CD4-positive, alpha-beta T cell treated with Interleukin-1 beta for 1 hour (primary cell): ENCODE results near the gene TTLL4.

ENCODE experiments used
- DNase-seq, 2 donors: peaks; one replicate each; pipeline ENCODE4 v3.0.0-alpha.2; 2020 to 2022

Gene TTLL4

DNA sequence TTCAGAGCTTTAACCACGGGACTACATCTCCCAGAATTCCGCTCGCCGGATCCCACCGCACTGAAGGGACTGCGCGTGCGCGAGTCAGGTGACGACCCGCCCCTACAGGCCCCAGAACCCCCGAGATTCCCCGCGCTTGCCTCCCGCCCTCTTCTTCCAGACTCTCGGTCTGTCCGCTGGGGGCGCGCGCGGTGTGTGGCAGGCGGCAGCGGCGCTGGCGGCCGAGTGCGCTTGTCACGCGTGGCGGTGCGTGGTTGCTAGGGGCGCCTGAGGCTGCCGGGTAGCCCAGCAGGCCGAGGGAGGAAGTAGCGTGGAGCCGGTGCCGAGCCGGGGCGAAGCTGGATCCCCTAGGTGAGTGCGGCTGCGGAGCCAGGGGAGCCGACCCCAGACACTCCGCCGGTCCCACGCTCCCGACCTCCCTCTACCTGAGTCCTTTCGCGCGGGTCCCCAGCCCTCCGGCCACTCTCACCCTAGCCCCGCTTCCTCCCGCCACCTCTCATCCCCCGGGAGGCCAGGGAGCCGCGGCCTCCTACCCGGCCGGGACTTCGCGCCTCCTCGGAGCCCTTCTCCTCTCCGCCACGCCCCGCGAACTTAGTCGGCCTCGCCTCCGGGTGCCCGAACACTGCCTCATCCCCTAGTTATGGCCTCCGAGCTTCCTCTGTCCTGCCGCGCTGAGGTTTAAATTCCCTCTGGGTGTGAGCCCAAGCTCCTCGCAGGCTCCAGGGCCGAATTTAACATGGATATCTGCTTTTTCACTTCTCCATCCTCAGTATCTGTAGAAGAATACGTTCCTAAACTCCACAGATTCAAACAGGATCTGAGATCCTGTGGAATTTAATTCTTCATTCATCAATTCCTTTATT is at the start of gene TTLL4:
Gene TTLL4 (plus strand): TSS at position 149 of the 863 bp plus-strand sequence. CDS start 26,842 bp downstream, outside the sequence.
- DNase-seq, result peak; percentile 99

GRCh38 chr2:218662377-218662776 is 48.3 kb upstream of the TTLL4 start:
- no peak for DNase-seq

GRCh38 chr2:218662827-218663226 is 47.8 kb upstream of the TTLL4 start:
- no peak for DNase-seq

DNA sequence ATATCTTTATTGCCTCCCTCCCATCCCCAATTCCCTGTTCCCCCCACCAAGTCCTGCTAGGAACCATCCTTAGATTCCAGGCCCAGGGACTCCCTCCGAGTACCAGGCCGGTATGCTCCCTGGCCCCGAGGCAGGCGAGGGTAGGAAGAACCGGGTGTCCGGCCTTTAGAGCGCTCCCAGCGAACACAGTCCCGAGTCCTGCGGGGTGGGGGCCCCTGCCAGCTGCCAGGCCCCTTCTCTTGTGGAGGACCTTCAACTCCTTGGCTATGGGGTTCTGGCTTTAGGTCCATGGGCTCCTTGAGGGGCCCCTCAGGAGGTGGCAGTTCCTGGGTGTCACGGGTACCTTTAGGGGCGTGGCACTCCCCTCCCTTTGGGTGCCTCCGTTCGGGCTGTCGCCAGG is 46.7 kb upstream of the TTLL4 start:
- no peak for DNase-seq

DNA sequence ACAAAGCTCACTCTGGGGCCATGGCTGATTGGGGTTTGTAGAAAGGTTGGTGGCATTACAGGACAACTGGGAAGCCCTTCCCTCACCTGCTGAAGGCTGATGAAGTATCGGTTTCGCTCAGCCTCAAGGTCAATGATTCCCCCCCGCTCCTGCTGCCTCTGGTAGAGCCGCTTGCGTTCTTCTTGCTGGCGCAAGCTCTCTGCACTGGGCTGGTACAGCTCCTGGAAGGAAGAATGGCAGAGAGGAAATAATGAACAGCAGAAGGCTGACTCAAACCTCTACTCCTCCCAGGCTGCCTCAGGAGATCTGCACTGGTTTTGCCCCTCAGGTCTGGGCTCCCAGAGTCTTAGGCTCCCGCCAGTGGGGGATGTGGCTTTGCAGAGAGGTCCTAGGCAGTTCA is 46.0 kb upstream of the TTLL4 start:
- no peak for DNase-seq

GRCh38 chr2:218671097-218671653 is 39.5 kb upstream of the TTLL4 start:
- no peak for DNase-seq

GRCh38 chr2:218671654-218672566 is 38.7 kb upstream of the TTLL4 start, which contains the start of the genes RNF25 and STK36:
Gene RNF25 (minus strand): TSS chr2:218672002. CDS start chr2:218671970, 32 bp downstream.
Gene STK36 (plus strand): TSS chr2:218672086. CDS start chr2:218672830, 744 bp downstream.
- DNase-seq, result peak; percentile 82 to 83

- DNase-seq, result peak in 1 of 2 donors; percentile 61
Observed at GRCh38 chr2:218679119-218679518, 31.5 kb upstream of the TTLL4 start.

DNA sequence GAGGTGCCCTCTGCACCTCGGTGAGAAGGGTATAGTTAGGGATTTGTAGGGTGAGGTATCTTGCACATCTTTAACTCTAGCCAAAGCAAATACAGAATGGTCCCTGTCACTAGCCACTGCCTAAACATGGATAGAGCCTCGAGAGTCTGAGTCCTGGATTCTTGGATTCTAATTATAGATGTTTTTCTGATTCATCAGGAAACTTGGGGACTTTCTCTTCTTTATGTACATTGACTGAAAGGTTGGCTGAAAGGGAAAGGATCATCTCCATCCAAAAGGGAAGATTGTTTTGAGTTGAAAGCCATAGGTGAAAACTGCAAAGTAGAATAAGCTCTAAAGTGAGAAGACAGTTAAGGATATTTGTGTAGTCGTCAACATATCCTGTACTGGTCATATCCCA is 30.6 kb upstream of the TTLL4 start:
- DNase-seq, result no peak

- peak; percentile 41 to 45 for DNase-seq
Observed at GRCh38 chr2:218687400-218688060, 23.1 kb upstream of the TTLL4 start.

- DNase-seq, result no peak
Observed at GRCh38 chr2:218691234-218691633, 19.4 kb upstream of the TTLL4 start.

DNA sequence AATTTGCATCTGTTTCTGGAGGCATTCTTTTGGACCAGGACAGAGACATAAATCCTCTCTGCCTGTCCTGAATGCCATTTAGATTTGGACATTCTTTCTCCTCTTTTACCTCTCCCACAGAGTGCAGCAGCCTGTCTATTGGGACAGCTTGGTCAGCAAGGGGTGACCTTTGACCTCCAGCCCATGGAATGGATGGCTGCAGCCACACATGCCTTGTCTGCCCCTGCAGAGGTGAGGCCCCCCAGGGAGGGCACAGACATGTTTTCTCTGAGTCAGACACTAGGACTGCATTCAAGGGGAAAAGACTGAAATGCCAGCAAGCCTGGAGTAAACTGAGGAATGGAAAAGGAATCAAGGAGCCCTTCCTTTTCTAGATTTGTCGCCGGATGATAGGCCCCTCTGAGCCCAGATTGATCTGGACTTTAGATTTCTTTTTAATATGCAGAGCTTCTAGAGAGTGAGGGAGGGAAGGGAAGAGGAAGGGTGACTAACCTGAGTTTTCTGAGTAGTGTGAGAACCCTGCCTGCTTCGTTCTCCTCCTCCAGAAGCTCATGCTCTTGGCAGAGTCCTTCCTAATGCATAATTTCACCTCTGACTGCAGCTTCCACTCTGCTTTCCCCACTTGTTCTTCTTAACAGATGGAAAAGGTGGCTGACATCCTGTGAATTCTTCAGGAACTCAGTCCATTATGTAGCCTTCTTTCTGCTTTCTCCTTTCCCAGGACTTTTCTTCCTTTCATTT is 16.1 kb upstream of the TTLL4 start:
- DNase-seq, result no peak

DNA sequence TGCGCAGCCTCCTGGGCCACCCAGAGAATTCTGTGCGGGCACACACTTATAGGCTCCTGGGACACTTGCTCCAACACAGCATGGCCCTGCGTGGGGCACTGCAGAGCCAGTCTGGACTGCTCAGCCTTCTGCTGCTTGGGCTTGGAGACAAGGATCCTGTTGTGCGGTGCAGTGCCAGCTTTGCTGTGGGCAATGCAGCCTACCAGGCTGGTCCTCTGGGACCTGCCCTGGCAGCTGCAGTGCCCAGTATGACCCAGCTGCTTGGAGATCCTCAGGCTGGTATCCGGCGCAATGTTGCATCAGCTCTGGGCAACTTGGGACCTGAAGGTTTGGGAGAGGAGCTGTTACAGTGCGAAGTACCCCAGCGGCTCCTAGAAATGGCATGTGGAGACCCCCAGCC is 11.8 kb upstream of the TTLL4 start:
- no peak for DNase-seq

DNA sequence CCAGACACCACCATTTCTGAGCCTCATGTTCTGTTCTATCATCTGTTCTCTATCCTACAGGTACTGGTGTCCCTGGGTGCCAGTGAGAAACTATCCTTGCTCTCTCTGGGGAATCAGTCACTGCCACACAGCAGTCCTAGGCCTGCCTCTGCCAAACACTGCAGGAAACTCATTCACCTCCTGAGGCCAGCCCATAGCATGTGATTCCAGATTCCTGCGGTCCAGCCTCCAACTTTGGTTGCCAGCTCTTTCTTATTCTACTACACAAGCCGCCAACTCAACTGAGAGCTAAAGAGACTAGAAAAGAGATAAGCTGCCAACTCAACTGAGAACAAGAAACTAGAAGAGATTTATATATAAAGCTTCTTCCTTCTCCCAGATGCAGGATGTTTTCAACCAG is 8.8 kb upstream of the TTLL4 start:
- no peak for DNase-seq

DNA sequence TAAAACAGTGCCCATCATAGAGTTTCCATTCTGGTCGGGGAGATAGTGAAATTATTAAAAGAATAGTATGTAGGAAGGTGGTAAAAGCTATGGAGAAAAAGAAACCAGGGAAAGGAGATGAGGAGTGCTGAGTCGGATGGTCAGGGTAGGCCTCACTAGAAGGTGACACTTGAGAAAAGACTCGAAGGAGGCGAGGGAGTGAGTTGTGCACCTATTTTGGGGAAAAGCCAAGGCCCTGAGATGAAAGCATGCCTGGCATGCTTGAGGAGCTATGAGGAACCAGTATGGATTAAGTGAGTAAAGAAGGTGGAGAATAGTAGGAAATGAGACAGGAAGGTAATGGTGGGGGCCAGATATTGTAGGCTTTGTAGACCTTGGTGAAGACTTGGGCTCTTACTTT is 7.3 kb upstream of the TTLL4 start:
- DNase-seq, result no peak

GRCh38 chr2:218708086-218708485 is 2.5 kb upstream of the TTLL4 start:
- no peak for DNase-seq

DNA sequence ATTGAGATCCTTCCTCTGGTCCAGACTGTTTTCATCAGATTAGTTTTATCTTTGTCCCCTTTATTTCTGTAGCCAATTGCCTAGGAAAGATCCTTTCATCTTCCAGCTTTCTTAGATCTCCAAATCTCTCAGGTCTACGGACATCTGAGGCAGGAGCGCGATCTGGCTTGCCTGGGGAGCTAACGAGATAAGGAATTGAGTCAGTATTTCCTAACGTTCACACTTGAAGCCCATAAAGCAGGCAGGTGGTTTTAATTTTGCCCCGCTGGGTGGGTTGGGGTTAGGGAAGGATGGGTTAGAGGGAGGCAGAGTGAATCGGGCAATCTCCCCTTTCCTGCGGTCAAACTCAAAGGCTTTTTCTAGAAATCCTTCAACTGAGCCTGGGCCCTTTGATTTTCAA is 727 bp upstream of the TTLL4 start:
- DNase-seq, result no peak

GRCh38 chr2:218710334-218710686 is 325 bp upstream of the TTLL4 start:
- DNase-seq, result no peak

DNA sequence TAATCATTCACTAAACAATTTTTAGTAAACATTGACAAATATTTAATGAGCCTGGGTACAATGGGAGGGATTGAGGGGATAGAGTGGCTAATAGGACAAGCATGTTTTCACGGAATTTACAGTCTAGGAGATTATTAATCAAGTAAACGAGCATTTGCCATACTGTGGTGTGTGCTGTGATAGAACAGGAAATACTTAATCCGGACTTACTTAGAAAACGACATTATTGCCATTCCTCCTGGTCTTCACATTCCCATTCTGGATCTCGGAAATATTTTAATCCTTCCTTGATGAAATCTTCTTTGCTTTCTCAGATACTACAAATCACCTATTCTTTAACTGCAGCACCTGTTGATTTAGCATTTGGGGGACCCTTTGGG is 905 bp downstream of the TTLL4 start:
- no peak for DNase-seq

GRCh38 chr2:218713922-218714321 is 3.3 kb downstream of the TTLL4 start:
- DNase-seq, result no peak

- DNase-seq, result no peak
Observed at GRCh38 chr2:218716070-218716469, 5.4 kb downstream of the TTLL4 start.

DNA sequence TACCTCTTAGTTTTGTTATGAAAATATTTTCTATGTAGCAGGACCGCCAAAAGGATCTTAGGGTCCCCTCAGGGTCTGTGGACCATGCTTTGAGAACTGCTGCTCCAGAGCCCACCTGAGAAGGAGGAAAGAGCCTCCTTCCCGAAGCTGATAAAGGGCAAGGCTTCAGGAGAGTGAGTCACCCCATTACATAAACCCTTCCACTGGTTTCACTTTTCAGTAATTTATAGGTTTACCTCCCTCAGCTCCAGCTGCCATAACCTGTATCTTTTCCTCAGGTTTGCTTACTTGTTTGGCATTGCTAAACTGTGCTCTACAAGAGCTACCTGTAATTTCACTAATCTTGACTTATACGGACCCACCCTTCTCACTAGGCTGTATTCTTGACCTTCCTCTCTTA is 6.6 kb downstream of the TTLL4 start:
- no peak for DNase-seq
